AG08395 (cell line): ENCODE data around the gene FCRL1.

Source experiments
- DNase-seq: peaks from one replicate; pipeline ENCODE4 v3.0.0; 2012; ENCODE audit warnings: mixed read lengths, low spot score

Gene FCRL1

DNA sequence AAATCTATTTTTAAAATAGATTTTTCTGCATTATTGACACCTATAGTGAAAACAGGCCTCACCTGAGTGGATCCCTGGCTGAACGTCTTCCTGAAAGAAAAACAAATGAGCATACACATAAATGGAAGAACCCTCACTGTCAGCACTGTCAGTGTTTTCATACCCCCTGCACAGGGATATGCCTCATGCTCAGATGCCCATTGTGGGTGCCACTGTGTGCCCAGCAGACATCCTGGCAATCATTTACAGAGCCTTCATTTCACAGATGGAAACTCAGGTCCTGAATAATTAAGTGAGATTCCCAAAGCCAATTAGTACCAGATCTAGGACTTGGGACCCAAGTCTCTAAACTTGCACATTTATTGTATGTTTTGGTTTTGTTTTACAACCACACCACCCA is 19.9 kb downstream of the FCRL1 start:
- no peak for DNase-seq

DNA sequence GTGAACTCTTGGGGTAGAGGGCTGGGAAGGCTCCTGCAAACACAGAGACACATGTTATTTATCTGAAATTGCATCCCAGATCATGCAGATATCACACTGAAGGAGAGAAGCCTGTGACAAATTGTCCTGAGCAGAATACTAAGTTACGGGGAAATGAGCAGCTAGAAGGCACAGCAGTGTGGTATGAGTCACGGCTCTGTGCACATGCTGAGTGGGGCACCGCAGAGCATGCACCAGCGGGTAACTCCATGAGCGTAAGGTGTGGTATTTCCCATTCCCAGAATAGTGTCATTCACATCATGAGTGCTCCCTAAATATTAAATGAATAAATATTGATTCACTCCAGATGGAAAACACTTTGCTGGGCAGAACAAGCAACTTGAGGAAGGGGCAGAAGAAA is 21.7 kb downstream of the FCRL1 start:
- DNase-seq = no peak

DNA sequence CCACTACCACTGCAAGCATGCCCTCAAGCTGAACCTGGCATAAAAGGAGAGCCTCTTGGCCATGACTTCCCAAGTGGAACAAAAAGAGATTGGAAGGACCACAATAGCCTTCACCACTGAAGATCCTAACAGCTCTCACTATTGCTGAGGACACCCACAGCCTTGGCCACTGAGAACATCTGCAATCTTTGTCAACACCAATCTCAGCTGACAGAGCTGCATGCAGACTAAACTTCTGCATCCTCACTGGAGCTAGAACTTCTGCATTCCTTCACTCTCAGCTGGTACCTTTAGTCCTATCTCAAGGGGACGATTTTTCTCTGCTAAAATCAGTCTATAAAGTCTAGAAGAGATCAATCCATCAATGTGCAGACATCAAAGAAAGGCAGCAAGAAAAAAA is 34.7 kb downstream of the FCRL1 start:
- no peak for DNase-seq

DNA sequence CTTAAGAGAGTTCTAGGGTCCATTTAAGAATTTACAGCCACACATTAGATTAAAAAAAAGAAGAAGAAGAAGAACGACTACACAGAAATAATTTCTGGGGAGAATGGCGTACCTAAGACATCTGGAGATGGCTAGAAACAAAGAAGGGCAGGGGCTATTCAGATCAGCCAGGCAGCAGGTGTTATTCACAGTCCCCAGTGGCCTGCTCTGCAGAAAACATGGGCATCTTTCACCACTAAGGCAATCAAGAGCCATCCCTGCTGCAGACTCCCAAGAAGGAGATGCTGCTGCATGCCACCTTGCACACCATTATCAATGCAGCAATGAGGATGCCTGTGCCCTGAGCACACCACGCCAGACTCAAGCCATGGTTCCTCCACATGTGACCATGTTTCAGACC is 35.1 kb downstream of the FCRL1 start:
- no peak for DNase-seq

DNA sequence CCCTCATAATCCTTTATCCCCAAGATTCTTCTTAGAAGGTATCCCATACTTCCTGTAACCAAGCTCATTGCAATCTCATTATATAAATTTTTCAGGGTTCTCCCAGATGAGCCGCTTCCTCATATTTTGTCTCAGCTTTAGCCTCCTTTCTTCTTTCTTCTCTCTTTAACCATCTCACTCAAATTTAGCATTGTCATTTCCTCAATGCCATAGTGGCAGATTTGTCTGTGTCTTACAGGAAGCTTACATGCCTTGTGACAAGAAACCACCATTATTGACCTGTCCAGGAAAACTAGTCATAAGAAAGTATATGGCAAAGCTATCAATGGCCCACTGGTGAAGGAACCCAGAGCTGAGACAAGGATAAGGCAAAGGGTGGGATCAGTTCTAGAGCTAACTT is 37.0 kb downstream of the FCRL1 start:
- DNase-seq = no peak

DNA sequence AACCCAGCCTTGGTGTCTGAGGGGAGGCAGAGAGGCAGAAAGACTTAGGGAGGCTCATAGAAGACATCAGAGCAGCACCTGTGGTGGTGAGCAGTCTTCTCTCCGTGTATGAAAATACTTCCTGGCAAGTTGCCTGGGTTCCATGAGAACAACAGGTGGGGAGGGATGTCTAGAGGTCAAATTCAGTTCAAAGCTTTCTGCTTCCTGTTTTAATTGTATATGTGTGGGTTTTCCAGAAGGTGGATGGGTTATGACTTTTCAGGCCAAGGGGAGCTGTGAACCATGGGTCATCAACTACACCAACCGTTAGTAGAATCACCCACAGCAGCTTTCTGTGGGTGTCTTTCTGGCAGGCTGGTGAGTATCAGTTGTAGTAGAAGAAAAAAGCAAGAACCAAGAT is 38.9 kb downstream of the FCRL1 start:
- no peak for DNase-seq

DNA sequence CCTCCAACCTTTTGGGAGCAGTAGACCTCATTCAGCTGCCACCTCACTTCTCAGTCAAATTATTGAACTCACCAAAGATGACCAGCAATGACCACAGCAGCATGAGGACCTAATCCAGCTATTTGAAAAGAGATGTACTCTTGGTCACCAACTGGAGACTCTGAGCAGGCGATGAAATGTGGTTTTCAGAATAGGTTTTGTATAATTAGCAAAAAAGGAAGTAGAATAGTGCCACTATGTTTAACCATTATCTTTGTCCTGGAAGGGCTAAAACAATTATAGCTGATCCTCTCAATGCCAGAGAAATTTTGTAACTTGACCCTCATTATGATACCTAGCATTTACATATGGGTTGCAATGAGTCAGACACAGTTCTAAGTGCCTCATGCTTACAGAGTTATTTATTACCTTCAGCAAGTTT is 42.9 kb downstream of the FCRL1 start, which contains the start of gene FCRL2:
Gene FCRL2 (minus strand): TSS at position 162 of the 421 bp plus-strand sequence. CDS start 59 bp downstream, at position 103.
- no peak for DNase-seq

DNA sequence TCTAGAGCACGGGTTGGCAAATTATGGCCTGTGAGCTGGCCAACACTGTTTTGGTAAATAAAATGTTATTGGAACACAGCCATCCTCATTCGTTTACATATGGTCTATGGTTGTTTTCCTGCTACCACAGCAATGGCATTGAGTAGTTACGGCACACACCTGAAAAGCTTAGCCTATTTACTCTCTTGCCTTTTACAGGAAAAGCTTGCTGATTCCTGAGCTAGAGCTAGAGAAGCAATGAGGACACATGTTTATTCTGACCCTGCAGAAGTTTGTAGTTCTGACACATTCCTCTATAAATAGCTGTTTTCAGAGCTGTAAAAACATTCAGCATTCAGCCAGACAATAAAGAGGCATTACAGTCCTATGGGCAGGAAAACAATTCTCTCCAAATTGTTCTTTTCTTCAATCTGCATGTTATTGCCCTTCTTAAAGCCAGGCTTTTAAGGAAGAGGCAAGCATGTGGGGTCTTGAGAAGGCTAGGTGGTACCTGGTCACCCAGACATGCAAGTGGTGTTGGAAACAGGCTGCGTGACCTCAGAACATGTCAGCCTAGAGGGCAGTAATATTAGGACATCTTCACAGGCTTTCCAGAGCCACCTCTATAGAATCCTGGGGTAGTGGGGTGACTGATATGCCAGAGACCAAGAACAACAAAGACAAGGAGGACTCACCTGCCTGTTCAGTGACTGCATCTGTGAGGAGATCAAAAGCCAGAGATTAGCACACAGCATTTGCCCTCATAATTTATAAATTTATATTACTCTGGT is 44.6 kb downstream of the FCRL1 start:
- no peak for DNase-seq

DNA sequence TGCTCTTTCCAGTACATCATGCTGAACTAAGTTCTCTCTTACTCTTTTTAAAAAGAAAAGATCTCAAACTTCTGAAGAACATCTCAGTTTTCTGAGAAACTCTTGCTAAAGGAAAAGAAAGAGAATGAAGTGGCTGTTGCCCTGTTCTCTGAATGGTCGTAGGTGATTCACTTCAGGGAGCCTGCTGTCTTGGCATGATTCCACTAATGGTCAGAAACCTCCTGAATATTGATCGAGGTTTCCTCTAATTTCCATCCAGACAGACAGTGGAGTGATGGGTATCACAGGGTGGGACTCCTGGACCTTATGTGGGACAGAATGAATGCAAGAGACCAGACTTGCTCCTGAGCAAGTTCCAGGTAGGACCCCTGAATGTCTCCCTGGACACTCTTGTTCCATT is 45.5 kb downstream of the FCRL1 start:
- no peak for DNase-seq

DNA sequence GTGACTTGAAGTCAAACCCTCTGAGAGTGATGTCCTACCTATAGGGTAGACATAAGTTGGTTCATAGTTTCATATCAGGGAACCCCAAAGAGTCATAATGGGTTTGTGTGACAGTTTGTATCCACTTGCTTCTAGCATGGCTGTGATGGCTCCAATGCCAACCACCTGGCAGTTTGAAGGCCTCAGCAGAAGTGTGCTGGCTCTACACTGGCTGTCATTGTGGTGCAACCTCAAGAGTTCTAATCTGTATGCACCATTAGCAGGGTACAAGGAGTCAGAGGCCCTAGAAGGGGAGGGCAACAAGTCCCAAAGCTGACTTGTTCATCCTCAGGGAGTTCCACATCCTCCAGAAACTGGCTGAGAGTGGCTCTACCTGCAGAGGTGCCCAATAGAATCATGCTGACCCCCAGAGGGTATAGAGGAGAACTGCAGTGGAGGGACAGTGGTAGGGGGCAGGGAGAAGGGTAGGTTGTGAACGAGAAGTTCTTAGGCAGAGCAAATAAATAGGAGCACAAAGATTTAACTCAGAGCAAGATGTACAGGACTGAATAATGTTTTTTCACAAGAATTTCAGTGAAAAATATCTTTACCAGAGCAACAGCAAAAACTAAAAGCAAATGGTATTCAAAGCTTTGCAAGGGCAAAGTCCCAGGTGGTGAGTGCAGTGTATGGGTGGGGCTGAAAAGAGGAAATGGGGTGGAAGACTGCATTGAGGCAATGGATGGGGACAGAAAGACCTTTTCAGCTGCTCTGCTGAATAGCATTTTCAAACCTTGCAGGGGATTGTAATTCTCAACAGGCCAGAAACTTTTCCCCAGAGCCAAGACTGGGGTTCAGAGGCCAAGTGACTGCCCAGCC is 46.2 kb downstream of the FCRL1 start:
- DNase-seq = no peak

DNA sequence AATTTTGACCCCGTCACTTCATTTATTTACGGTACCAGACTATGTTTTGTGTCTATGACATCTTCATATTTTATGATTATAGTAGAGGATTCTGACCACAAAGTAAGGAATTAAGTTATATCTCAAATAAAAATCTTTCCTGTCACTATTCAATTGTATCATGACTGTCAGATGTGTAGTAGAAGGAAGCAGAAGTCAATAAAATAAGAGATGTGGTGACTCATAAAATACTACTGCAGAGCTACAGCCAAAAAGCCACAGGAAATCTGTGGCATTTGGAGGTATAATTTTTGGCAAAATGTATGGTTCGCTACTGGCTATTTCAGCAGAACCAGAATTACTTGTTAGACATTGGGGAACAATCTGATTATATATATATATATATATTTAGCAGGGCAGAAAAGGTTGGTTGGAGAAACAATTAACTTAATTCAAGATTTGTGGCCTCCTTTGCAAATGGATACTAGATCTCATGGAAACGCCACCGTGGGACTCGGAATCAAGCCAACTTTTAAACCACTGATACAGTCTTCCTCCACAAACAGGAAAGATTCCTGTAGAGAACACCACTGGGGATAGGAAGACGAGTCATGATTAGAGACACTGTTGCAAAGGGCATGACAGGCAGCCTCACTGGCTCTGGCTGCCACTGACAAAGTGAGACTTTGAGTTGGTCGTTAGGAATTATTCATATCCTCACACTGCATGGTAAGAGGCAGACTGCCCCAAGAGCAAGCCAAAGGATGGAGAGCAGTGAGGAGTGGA is 48.1 kb downstream of the FCRL1 start:
- DNase-seq = no peak

DNA sequence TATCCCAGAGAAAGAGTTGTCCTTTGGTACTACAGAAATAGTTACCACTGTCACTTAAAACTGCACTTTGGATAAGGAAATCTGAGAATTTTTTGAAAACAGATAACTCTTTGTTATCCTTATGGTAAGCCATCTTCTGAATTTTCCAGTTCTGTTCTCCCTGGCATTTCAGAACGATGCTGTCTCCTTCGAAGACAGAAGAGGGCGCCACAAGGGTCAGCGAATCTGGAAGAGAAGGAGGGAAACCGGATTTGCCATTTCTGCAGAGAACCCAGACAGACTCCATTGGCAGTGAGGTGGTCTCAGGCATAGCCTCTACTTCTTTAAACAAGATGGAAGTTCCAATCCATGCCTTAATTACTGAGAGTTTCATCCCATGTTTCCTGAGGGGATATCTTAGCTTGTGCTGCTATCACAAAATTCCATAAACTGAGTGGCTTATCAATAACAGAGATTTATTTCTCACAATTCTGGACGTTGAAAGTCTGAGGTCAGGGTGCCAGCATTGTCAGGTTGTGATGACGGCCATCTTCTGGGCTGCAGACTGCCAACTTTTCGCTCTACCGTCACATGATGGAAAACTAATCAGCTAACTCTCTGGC is 49.4 kb downstream of the FCRL1 start:
- no peak for DNase-seq

DNA sequence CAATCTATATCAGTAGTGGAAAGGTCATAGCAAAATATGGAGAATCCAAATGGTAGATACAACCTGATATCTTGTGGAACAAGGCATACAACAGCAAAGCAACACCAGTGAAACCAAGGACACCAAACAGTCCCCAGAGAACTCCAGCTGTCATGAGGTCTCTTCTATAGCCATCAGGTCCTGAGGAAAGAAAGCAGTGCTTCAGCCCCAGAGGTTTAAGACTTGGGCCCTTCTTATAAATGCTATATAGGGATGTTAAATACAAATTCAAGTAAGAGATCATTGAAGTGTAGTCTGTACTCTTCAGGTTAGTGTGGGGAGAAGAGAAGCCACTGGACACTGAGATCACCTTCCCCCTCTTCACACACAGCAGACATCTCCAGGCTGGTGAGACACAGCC is 53.1 kb downstream of the FCRL1 start:
- DNase-seq = no peak

DNA sequence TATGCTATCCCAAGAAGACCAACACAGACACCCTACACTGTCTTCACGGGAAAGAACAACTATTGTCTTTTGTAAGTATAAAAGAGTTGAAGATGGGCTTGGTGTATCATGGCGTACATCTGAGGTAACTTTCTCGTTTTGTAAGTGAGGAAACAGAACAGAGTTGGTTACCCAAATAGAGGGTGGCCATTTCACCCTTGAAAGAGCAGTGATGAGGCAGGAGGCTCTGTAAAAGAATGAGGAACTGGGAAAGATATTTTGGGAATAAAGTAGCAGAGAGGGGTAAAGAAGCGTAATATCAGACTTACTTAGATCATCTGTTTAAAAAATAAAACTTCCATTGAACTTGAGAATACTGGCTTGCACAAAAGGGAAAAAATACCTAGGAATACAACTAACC is 61.9 kb downstream of the FCRL1 start:
- DNase-seq = no peak

DNA sequence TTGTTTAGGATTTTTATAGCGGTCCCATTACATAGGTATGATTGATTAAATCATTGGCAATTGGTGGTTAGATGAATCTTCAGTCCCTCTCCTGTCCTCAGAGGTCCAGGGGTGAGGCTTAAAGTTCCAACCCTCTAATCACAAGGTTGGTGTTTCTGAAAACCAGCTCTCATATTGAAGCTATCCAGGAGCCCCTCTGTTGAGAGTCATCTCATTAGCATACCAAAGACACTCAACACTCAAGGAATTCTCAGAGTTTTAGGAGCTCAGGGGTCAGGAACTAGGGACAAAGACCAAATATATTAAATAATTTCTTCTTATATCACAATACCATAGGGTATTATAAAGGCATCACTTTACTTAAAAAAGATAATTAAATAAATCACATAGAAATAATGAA is 66.3 kb downstream of the FCRL1 start:
- no peak for DNase-seq

DNA sequence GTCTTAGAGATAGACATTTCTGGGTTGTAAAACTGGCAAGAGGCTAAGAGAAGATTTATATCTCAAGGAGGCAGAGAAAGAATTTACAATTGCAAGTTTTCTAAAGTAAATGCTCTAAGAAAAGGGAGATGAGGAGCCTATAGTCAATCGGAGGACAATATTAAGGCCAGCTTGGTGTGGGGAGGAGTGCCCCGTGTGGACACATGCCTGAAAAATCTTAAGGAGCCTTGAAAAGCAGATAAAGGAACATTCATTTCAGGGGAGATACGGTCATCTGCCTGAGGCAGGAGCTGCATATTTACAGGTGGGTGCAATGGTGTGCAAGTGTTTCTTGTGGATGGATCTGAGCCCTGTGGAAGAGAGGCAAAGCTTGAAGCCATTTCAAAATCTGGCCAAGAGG is 68.6 kb downstream of the FCRL1 start:
- DNase-seq = no peak

DNA sequence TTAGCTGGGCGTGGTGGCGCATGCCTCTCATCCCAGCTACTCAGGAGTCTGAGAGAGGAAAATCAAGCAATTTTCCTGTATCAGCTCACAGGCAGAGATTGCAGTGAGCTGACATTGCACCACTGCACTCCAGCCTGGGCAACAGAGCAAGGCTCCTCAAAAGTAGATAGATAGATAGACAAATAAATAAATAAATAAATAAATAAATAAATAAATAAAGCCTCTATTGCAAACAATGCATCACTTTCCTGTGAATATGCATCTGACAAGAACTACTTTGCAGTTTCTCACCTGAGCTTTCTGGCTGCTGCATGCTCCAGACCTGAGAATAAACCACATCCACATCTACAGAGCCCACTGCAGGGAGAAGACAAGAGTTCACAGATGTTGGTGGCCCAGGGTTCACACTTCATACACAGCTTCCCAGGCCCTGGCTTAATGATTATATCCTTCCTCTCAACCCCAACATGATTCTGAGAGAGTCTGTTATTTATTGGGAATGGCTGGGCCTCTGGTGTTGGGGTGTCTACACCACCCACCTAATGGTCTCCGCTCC is 71.6 kb downstream of the FCRL1 start:
- DNase-seq = no peak
